ENCODE data around the gene BICD1. TPM values are rescaled to one million over a fixed set of nuclear protein-coding genes. Genes with fewer than 3 reads are reported as not detected.

The BICD1 gene
- total and polyA plus RNA-seq, 2 donors (not counting 3 experiments of a cell fraction or from before 2014, with no cell fraction given): 12.2 to 51.0 TPM

GRCh38 chr12:32249777-32250176 lies 143.1 kb downstream of the BICD1 start:
- Histone ChIP-seq H3K4me2 (ENCODE audit: insufficient read depth, low read length) (no peak overlapping the region), H3K79me2 (ENCODE audit: control insufficient read depth, insufficient read depth, low read length) (no peaks in the 10 kb centered on the region), H4K20me1 (replicated peaks; ENCODE audit: control insufficient read depth, extremely low read depth, insufficient read depth, low read length) (no peaks in the 10 kb centered on the region), H3K9ac (replicated peaks; ENCODE audit: extremely low read depth, insufficient read depth, low read length) (no peak overlapping the region), H3K27me3 (ENCODE audit: control insufficient read depth in 2 of 2, insufficient read depth in 2 of 2, low read length in 2 of 2) (no peaks in the 10 kb centered on the region), H3K4me3 (replicated peaks in 1 of 3; ENCODE audit: insufficient read depth in 1 of 3, low read depth in 1 of 3, low read length in 3 of 3) (no peak overlapping the region), H3K9me3 (replicated peaks; ENCODE audit: control insufficient read depth, insufficient read depth, low read length) (no peaks in the 10 kb centered on the region), H3K9me1 (replicated peaks; ENCODE audit: control insufficient read depth, extremely low read depth, insufficient read depth, low read length) (no peaks in the 10 kb centered on the region), H2AFZ (ENCODE audit: low read depth, low read length) (no peak overlapping the region), H3K4me1 (ENCODE audit: control insufficient read depth, extremely low read depth, insufficient read depth, low read length) (no peaks in the 10 kb centered on the region), H3K36me3 (ENCODE audit: control insufficient read depth in 2 of 2, extremely low read depth in 1 of 2, insufficient read depth in 2 of 2, low read length in 2 of 2) (no peaks in the 10 kb centered on the region), H3K27ac (ENCODE audit: insufficient read depth, low read depth, low read length) (no peak overlapping the region)
- intact Hi-C loops (cut with micrococcal nuclease) (no loop called here), dilution Hi-C loops (cut with MboI; ENCODE audit: extremely low pct_ligation_motif_present, low sequenced_read_pairs) (no loop called here)
- ChIA-PET POLR2A (no interaction called here), CTCF (no interaction called here)
- TF ChIP-seq GATA2 (IDR thresholded peaks at IDR 0.05; ENCODE audit: insufficient read depth, insufficient read length, low read depth, low read length) (no peak), POLR2AphosphoS5 (IDR thresholded peaks at IDR 0.05; ENCODE audit: insufficient read depth, low read depth, low read length) (no peak), JUN (IDR thresholded peaks at IDR 0.05; ENCODE audit: borderline replicate concordance, insufficient read depth, insufficient read length, low read depth) (no peak), EZH2 (IDR thresholded peaks at IDR 0.05; ENCODE audit: borderline replicate concordance, low read depth, low read length, severe bottlenecking) (no peak), CTCF (IDR thresholded peaks at IDR 0.05; ENCODE audit: extremely low read depth in 1 of 2, insufficient read depth in 1 of 2, low read depth in 1 of 2, low read length in 2 of 2) (no peak), FOS (IDR thresholded peaks at IDR 0.05; ENCODE audit: borderline replicate concordance, insufficient read depth, low read length) (no peak), MYC (IDR thresholded peaks at IDR 0.05; ENCODE audit: low read depth, low read length) (no peak), POLR2A (IDR thresholded peaks at IDR 0.05; ENCODE audit: low read depth, low read length) (no peak), MAX (IDR thresholded peaks at IDR 0.05; ENCODE audit: insufficient read depth, insufficient read length) (no peak)
- DNase-seq (ENCODE audit: low read depth, low spot score): no peak
- no peak for FAIRE-seq
- BruUV-seq (replicated peaks): no TSS peak
